Activated CD4-positive, alpha-beta T cell treated with anti-CD3 and anti-CD28 coated beads, Interleukin-2, amount 10 ng/mL, durations not matched to agents 24 days and 14 days (primary cell): ENCODE results near the gene CDH4. TPM values are rescaled to one million over a fixed set of nuclear protein-coding genes. Genes with fewer than 3 reads are reported as not detected.

Source experiments
- DNase-seq: peaks from one replicate; pipeline ENCODE4 v3.0.0; 2022
- H3K27ac Mint-ChIP-seq: one replicate; pipeline ENCODE4 v1.8.0; 2022; ENCODE audit warnings: mild to moderate bottlenecking, mixed read lengths
- H3K27me3 Mint-ChIP-seq: one replicate; pipeline ENCODE4 v1.8.0; 2022; ENCODE audit warnings: mixed read lengths
- H3K36me3 Mint-ChIP-seq: one replicate; pipeline ENCODE4 v1.8.0; 2022; ENCODE audit warnings: low read depth, mild to moderate bottlenecking, mixed read lengths
- H3K4me1 Mint-ChIP-seq: one replicate; pipeline ENCODE4 v1.8.0; 2021; ENCODE audit warnings: mixed read lengths
- H3K4me3 Mint-ChIP-seq: one replicate; pipeline ENCODE4 v1.8.0; 2022; ENCODE audit warnings: mild to moderate bottlenecking, moderate library complexity, mixed read lengths
- H3K9me3 Mint-ChIP-seq: one replicate; pipeline ENCODE4 v1.8.0; 2021; ENCODE audit warnings: mixed read lengths
- intact Hi-C: fragments of 100-400 bp; cut with micrococcal nuclease; formaldehyde crosslinking; loops from one replicate; pipeline ENCODE4 v1.15.1; 2023
- total RNA-seq: library from RNA; stranded (reverse); gene quantifications from 2 replicates; pipeline ENCODE4 v1.2.3, GENCODE V29; 2022

Gene CDH4
- total RNA-seq, 1 donor from 2014 or later: not detected

- no peaks in the 10 kb centered on the region for H3K36me3 Mint-ChIP-seq
- intact Hi-C loops: no loop called here
- H3K4me1 Mint-ChIP-seq: no peaks in the 10 kb centered on the region
- H3K4me3 Mint-ChIP-seq: no peak overlapping the region
- H3K27ac Mint-ChIP-seq: no peak overlapping the region
- H3K9me3 Mint-ChIP-seq: no peaks in the 10 kb centered on the region
- no peaks in the 10 kb centered on the region for H3K27me3 Mint-ChIP-seq
- DNase-seq: no peak
Measured at GRCh38 chr20:61903575-61904340, 651.7 kb downstream of the CDH4 start.

GRCh38 chr20:61904456-61904855, 652.4 kb downstream of the CDH4 start:
- H3K4me1 Mint-ChIP-seq: no peaks in the 10 kb centered on the region
- H3K27ac Mint-ChIP-seq: no peak overlapping the region
- no peak for DNase-seq
- intact Hi-C loops: no loop called here
- H3K9me3 Mint-ChIP-seq: no peaks in the 10 kb centered on the region
- no peaks in the 10 kb centered on the region for H3K36me3 Mint-ChIP-seq
- no peaks in the 10 kb centered on the region for H3K27me3 Mint-ChIP-seq
- H3K4me3 Mint-ChIP-seq: no peak overlapping the region

GRCh38 chr20:61905781-61906523, 653.9 kb downstream of the CDH4 start:
- no peaks in the 10 kb centered on the region for H3K9me3 Mint-ChIP-seq
- no peak overlapping the region for H3K4me3 Mint-ChIP-seq
- intact Hi-C loops: no loop called here
- no peak for DNase-seq
- no peak overlapping the region for H3K27ac Mint-ChIP-seq
- no peaks in the 10 kb centered on the region for H3K4me1 Mint-ChIP-seq
- no peaks in the 10 kb centered on the region for H3K36me3 Mint-ChIP-seq
- H3K27me3 Mint-ChIP-seq: no peaks in the 10 kb centered on the region

- Mint-ChIP-seq H3K9me3 (no peaks in the 10 kb centered on the region), H3K27me3 (peaks cover 1% of the 10 kb centered on the region)
Measured at GRCh38 chr20:61907081-61907891, 655.2 kb downstream of the CDH4 start.

GRCh38 chr20:61908057-61909026, 656.3 kb downstream of the CDH4 start:
- H3K36me3 Mint-ChIP-seq: no peaks in the 10 kb centered on the region
- intact Hi-C loops: no loop called here
- H3K27ac Mint-ChIP-seq: no peak overlapping the region
- no peaks in the 10 kb centered on the region for H3K9me3 Mint-ChIP-seq
- peaks cover 1% of the 10 kb centered on the region for H3K4me1 Mint-ChIP-seq
- H3K4me3 Mint-ChIP-seq: no peak overlapping the region
- no peak for DNase-seq
- peaks cover 3% of the 10 kb centered on the region for H3K27me3 Mint-ChIP-seq

More at GRCh38 chr20:61907081-61907891, 655.2 kb downstream of the CDH4 start:
- Mint-ChIP-seq H3K27ac (no peak overlapping the region), H3K36me3 (no peaks in the 10 kb centered on the region), H3K4me3 (no peak overlapping the region), H3K4me1 (no peaks in the 10 kb centered on the region)
- no peak for DNase-seq
- intact Hi-C loops: no loop called here

GRCh38 chr20:61909028-61909427, 657.0 kb downstream of the CDH4 start:
- H3K9me3 Mint-ChIP-seq: no peaks in the 10 kb centered on the region
- H3K4me1 Mint-ChIP-seq: peaks cover 1% of the 10 kb centered on the region
- DNase-seq: no peak
- peaks cover 3% of the 10 kb centered on the region for H3K27me3 Mint-ChIP-seq
- no peak overlapping the region for H3K4me3 Mint-ChIP-seq
- no peaks in the 10 kb centered on the region for H3K36me3 Mint-ChIP-seq
- intact Hi-C loops: no loop called here
- no peak overlapping the region for H3K27ac Mint-ChIP-seq

GRCh38 chr20:61909821-61910220, 657.8 kb downstream of the CDH4 start:
- Mint-ChIP-seq H3K36me3 (no peaks in the 10 kb centered on the region), H3K9me3 (no peaks in the 10 kb centered on the region), H3K27me3 (peaks cover 3% of the 10 kb centered on the region), H3K4me3 (no peak overlapping the region), H3K4me1 (peaks cover 4% of the 10 kb centered on the region), H3K27ac (no peak overlapping the region)
- DNase-seq: no peak
- intact Hi-C loops: no loop called here

- no peaks in the 10 kb centered on the region for H3K9me3 Mint-ChIP-seq
- peaks cover 3% of the 10 kb centered on the region for H3K27me3 Mint-ChIP-seq
- H3K4me3 Mint-ChIP-seq: no peak overlapping the region
- no peaks in the 10 kb centered on the region for H3K36me3 Mint-ChIP-seq
- DNase-seq: no peak
- peaks cover 4% of the 10 kb centered on the region for H3K4me1 Mint-ChIP-seq
- no peak overlapping the region for H3K27ac Mint-ChIP-seq
- intact Hi-C loops: no loop called here
Measured at GRCh38 chr20:61911824-61912223, 659.8 kb downstream of the CDH4 start.

GRCh38 chr20:61912665-61913422, 660.8 kb downstream of the CDH4 start:
- Mint-ChIP-seq H3K27ac (no peak overlapping the region), H3K9me3 (no peaks in the 10 kb centered on the region), H3K4me1 (peaks cover 4% of the 10 kb centered on the region), H3K27me3 (peaks cover 3% of the 10 kb centered on the region), H3K36me3 (no peaks in the 10 kb centered on the region), H3K4me3 (no peak overlapping the region)
- intact Hi-C loops: no loop called here
- DNase-seq: peak; percentile 59

- Mint-ChIP-seq H3K36me3 (no peaks in the 10 kb centered on the region), H3K27ac (no peak overlapping the region), H3K9me3 (no peaks in the 10 kb centered on the region), H3K27me3 (peaks cover 3% of the 10 kb centered on the region), H3K4me1 (peaks cover 4% of the 10 kb centered on the region), H3K4me3 (no peak overlapping the region)
- intact Hi-C loops: no loop called here
- no peak for DNase-seq
Measured at GRCh38 chr20:61913423-61914225, 661.6 kb downstream of the CDH4 start.

GRCh38 chr20:61915101-61915500, 663.0 kb downstream of the CDH4 start:
- Mint-ChIP-seq H3K27ac (no peak overlapping the region), H3K4me3 (no peak overlapping the region), H3K36me3 (no peaks in the 10 kb centered on the region), H3K27me3 (peaks cover 3% of the 10 kb centered on the region), H3K9me3 (no peaks in the 10 kb centered on the region), H3K4me1 (peaks cover 4% of the 10 kb centered on the region)
- DNase-seq: no peak
- intact Hi-C loops: no loop called here

GRCh38 chr20:61916318-61916891, 664.3 kb downstream of the CDH4 start:
- DNase-seq: no peak
- H3K4me3 Mint-ChIP-seq: no peak overlapping the region
- peaks cover 4% of the 10 kb centered on the region for H3K4me1 Mint-ChIP-seq
- no peaks in the 10 kb centered on the region for H3K9me3 Mint-ChIP-seq
- H3K27ac Mint-ChIP-seq: no peak overlapping the region
- intact Hi-C loops: no loop called here
- no peaks in the 10 kb centered on the region for H3K36me3 Mint-ChIP-seq
- peaks cover 3% of the 10 kb centered on the region for H3K27me3 Mint-ChIP-seq
